ENCODE results near the gene KLC3.
"Not testable (repeated sequence)": the region's sequence is repeated elsewhere in the genome, so short reads cannot be mapped to it uniquely, and the experiment has no call there.

The KLC3 gene

GRCh38 chr19:45320997-45321775 lies 19.4 kb upstream of the KLC3 start:
- no peak for DNase-seq

- no peak for DNase-seq
These were observed 18.7 kb upstream of the KLC3 start for GRCh38 chr19:45321848-45322247.

- no peak for DNase-seq
These were observed 18.2 kb upstream of the KLC3 start for GRCh38 chr19:45322311-45322710.

- no peak for DNase-seq
These were observed 17.7 kb upstream of the KLC3 start, which contains the start of gene CKM for GRCh38 chr19:45322744-45323281. Gene CKM, minus strand, starts transcription at chr19:45322875. Its CDS starts 3,162 bp downstream, at chr19:45319713.

GRCh38 chr19:45323671-45324081 lies 16.9 kb upstream of the KLC3 start:
- no peak for DNase-seq

GRCh38 chr19:45324349-45324907 lies 16.1 kb upstream of the KLC3 start:
- DNase-seq: no peak

GRCh38 chr19:45327404-45328143 lies 13.0 kb upstream of the KLC3 start:
- DNase-seq: no peak

GRCh38 chr19:45331411-45331810 lies 9.1 kb upstream of the KLC3 start:
- no peak for DNase-seq

- no peak for DNase-seq
These were observed 6.8 kb upstream of the KLC3 start for GRCh38 chr19:45333609-45334303.

- DNase-seq: not testable (repeated sequence)
These were observed 5.7 kb upstream of the KLC3 start for GRCh38 chr19:45334881-45335280.

- DNase-seq: no peak
These were observed 3.8 kb upstream of the KLC3 start for GRCh38 chr19:45336696-45337251.

- DNase-seq: no peak
These were observed 921 bp upstream of the KLC3 start for GRCh38 chr19:45339629-45340028.

- no peak for DNase-seq
These were observed 426 bp downstream of the KLC3 start for GRCh38 chr19:45340899-45341453.

GRCh38 chr19:45342911-45343310 lies 2.4 kb downstream of the KLC3 start:
- DNase-seq: no peak

GRCh38 chr19:45344621-45345505 lies 4.3 kb downstream of the KLC3 start:
- no peak for DNase-seq

GRCh38 chr19:45345506-45345860 lies 4.9 kb downstream of the KLC3 start:
- DNase-seq: no peak

- no peak for DNase-seq
These were observed 5.9 kb downstream of the KLC3 start for GRCh38 chr19:45346449-45346848.

GRCh38 chr19:45347570-45348366 lies 7.2 kb downstream of the KLC3 start:
- DNase-seq: no peak

GRCh38 chr19:45348367-45349125 lies 8.0 kb downstream of the KLC3 start:
- no peak for DNase-seq

- DNase-seq: no peak
These were observed 8.5 kb downstream of the KLC3 start for GRCh38 chr19:45349126-45349415.

Data from activated CD4-positive, CD25-positive, alpha-beta regulatory T cell treated with anti-CD3 and anti-CD28 coated beads, Interleukin-2, amount 50 U/mL, for 72 hours (primary cell).